Measurements from ENCODE around the gene EFCAB14. TPM values are rescaled to one million over a fixed set of nuclear protein-coding genes. Genes with fewer than 3 reads are reported as not detected.

EFCAB14 gene
- total RNA-seq, 2 experiments from 2014 or later = 29.9 to 38.3 TPM

GRCh38 chr1:46646844-46647243 lies 72.1 kb downstream of the EFCAB14 start:
- BruUV-seq (replicated peaks) = no TSS peak
- no peaks in the 10 kb centered on the region for H4K20me1 ChIP-seq (ENCODE audit: insufficient read depth, low read length)
- TF ChIP-seq CTCF (conservative IDR thresholded peaks at IDR 0.05; ENCODE audit: low read length) (no peak), EZH2phosphoT487 (IDR thresholded peaks at IDR 0.05; ENCODE audit: borderline replicate concordance, low read depth, low read length) (no peak)
- H3K9me2 ChIP-seq (ENCODE audit: insufficient read depth, low read length) = no peaks in the 10 kb centered on the region
- CTCF ChIA-PET (ENCODE audit: unreplicated experiment) = interaction anchor here (0.6 kb wide), 1 partner anchor 28 kb away, joined by 3 read pairs; no protein-coding TSS in a partner anchor
- no peak overlapping the region for H2AFZ ChIP-seq (ENCODE audit: low read length)
- H3K4me2 ChIP-seq (ENCODE audit: low read length) = no peak overlapping the region
- intact Hi-C loops (cut with micrococcal nuclease; ENCODE audit: unreplicated experiment) = no loop called here
- no peaks in the 10 kb centered on the region for H3K4me1 ChIP-seq (ENCODE audit: insufficient read depth, low read length, poor library complexity, severe bottlenecking)
- peaks cover 36% of the 10 kb centered on the region for H3K36me3 ChIP-seq (ENCODE audit: insufficient read depth, low read length)
- H3K4me3 ChIP-seq (ENCODE audit: low read depth, low read length, poor library complexity, severe bottlenecking) = no peak overlapping the region
- DNase-seq (ENCODE audit: low spot score) = no peak
- peaks cover 24% of the 10 kb centered on the region for H3K9me3 ChIP-seq (ENCODE audit: low read length)
- no peak overlapping the region for H3K27ac ChIP-seq (ENCODE audit: low read depth, low read length, poor library complexity, severe bottlenecking)
- no peaks in the 10 kb centered on the region for H3K79me2 ChIP-seq (ENCODE audit: insufficient read depth, low read depth, low read length)
- POLR2A ChIA-PET = no interaction called here

- no peak for DNase-seq (ENCODE audit: low spot score)
- Histone ChIP-seq H2AFZ (ENCODE audit: low read length) (no peak overlapping the region), H3K4me1 (ENCODE audit: insufficient read depth, low read length, poor library complexity, severe bottlenecking) (no peaks in the 10 kb centered on the region), H3K9me3 (ENCODE audit: low read length) (peaks cover 24% of the 10 kb centered on the region), H3K9me2 (ENCODE audit: insufficient read depth, low read length) (no peaks in the 10 kb centered on the region), H3K79me2 (ENCODE audit: insufficient read depth, low read depth, low read length) (no peaks in the 10 kb centered on the region), H3K36me3 (ENCODE audit: insufficient read depth, low read length) (peaks cover 36% of the 10 kb centered on the region), H4K20me1 (ENCODE audit: insufficient read depth, low read length) (no peaks in the 10 kb centered on the region), H3K4me3 (ENCODE audit: low read depth, low read length, poor library complexity, severe bottlenecking) (no peak overlapping the region), H3K27ac (ENCODE audit: low read depth, low read length, poor library complexity, severe bottlenecking) (no peak overlapping the region), H3K4me2 (ENCODE audit: low read length) (no peak overlapping the region)
- ChIA-PET POLR2A (interaction anchor here (0.6 kb wide), 1 partner anchor 64 kb away, joined by 3 read pairs; no protein-coding TSS in a partner anchor), CTCF (ENCODE audit: unreplicated experiment) (no interaction called here)
- intact Hi-C loops (cut with micrococcal nuclease; ENCODE audit: unreplicated experiment) = no loop called here
- TF ChIP-seq CTCF (conservative IDR thresholded peaks at IDR 0.05; ENCODE audit: low read length) (no peak), EZH2phosphoT487 (IDR thresholded peaks at IDR 0.05; ENCODE audit: borderline replicate concordance, low read depth, low read length) (no peak)
- no TSS peak for BruUV-seq (replicated peaks)
Measured at GRCh38 chr1:46646331-46646730, 72.6 kb downstream of the EFCAB14 start.

- intact Hi-C loops (cut with micrococcal nuclease; ENCODE audit: unreplicated experiment) = no loop called here
- no peaks in the 10 kb centered on the region for H4K20me1 ChIP-seq (ENCODE audit: insufficient read depth, low read length)
- no peaks in the 10 kb centered on the region for H3K9me2 ChIP-seq (ENCODE audit: insufficient read depth, low read length)
- H3K4me3 ChIP-seq (ENCODE audit: low read depth, low read length, poor library complexity, severe bottlenecking) = no peak overlapping the region
- peaks cover 36% of the 10 kb centered on the region for H3K36me3 ChIP-seq (ENCODE audit: insufficient read depth, low read length)
- TF ChIP-seq CTCF (conservative IDR thresholded peaks at IDR 0.05; ENCODE audit: low read length) (no peak), EZH2phosphoT487 (IDR thresholded peaks at IDR 0.05; ENCODE audit: borderline replicate concordance, low read depth, low read length) (no peak)
- CTCF ChIA-PET (ENCODE audit: unreplicated experiment) = no interaction called here
- no peaks in the 10 kb centered on the region for H3K4me1 ChIP-seq (ENCODE audit: insufficient read depth, low read length, poor library complexity, severe bottlenecking)
- H3K9me3 ChIP-seq (ENCODE audit: low read length) = peaks cover 24% of the 10 kb centered on the region
- no peak for DNase-seq (ENCODE audit: low spot score)
- H3K27ac ChIP-seq (ENCODE audit: low read depth, low read length, poor library complexity, severe bottlenecking) = no peak overlapping the region
- POLR2A ChIA-PET = interaction anchor here (0.6 kb wide), 1 partner anchor 64 kb away, joined by 3 read pairs; no protein-coding TSS in a partner anchor
- BruUV-seq (replicated peaks) = no TSS peak
- no peak overlapping the region for H3K4me2 ChIP-seq (ENCODE audit: low read length)
- H3K79me2 ChIP-seq (ENCODE audit: insufficient read depth, low read depth, low read length) = no peaks in the 10 kb centered on the region
- no peak overlapping the region for H2AFZ ChIP-seq (ENCODE audit: low read length)
Measured at GRCh38 chr1:46645815-46646214, 73.1 kb downstream of the EFCAB14 start.
